Dermis microvascular lymphatic vessel endothelial cell (primary cell): ENCODE measurements around the gene AUTS2. TPM values are rescaled to one million over a fixed set of nuclear protein-coding genes. Genes with fewer than 3 reads are reported as not detected.

Source experiments
- DNase-seq, 2 donors: peaks; one replicate each; pipeline versions ENCODE4 v3.0.0 to v3.0.0-alpha.2; 2010; ENCODE audit warnings: low read depth in 2 of 2
- total RNA-seq: library from RNA; depleted of rRNA; stranded (reverse); fragments of >200 nt; gene quantifications from 2 replicates; pipeline ENCODE4 v1.2.1, GENCODE V29; 2014

The AUTS2 gene
- total RNA-seq, 1 donor from 2014 or later: 0.51 TPM

- no peak for DNase-seq
Measured at GRCh38 chr7:70104243-70104642, 506.0 kb downstream of the AUTS2 start.

GRCh38 chr7:70113078-70113477, 514.8 kb downstream of the AUTS2 start:
- DNase-seq: no peak

GRCh38 chr7:70113536-70113935, 515.3 kb downstream of the AUTS2 start:
- no peak for DNase-seq

- no peak for DNase-seq
Measured at GRCh38 chr7:70114806-70115205, 516.5 kb downstream of the AUTS2 start.

GRCh38 chr7:70116244-70116643, 518.0 kb downstream of the AUTS2 start:
- DNase-seq: no peak

GRCh38 chr7:70116867-70117266, 518.6 kb downstream of the AUTS2 start:
- DNase-seq: no peak

GRCh38 chr7:70120851-70121250, 522.6 kb downstream of the AUTS2 start:
- DNase-seq: no peak

GRCh38 chr7:70131817-70132216, 533.5 kb downstream of the AUTS2 start:
- DNase-seq: no peak

- DNase-seq: no peak
Measured at GRCh38 chr7:70132226-70132851, 534.1 kb downstream of the AUTS2 start.

GRCh38 chr7:70132852-70133690, 534.8 kb downstream of the AUTS2 start:
- DNase-seq: no peak

GRCh38 chr7:70134029-70134770, 535.9 kb downstream of the AUTS2 start:
- DNase-seq: no peak

GRCh38 chr7:70135656-70136055, 537.4 kb downstream of the AUTS2 start:
- no peak for DNase-seq

- no peak for DNase-seq
Measured at GRCh38 chr7:70137126-70137525, 538.9 kb downstream of the AUTS2 start.

GRCh38 chr7:70142247-70142932, 544.1 kb downstream of the AUTS2 start:
- DNase-seq: no peak

- DNase-seq: no peak
Measured at GRCh38 chr7:70143075-70144044, 545.1 kb downstream of the AUTS2 start.

- DNase-seq: no peak
Measured at GRCh38 chr7:70148997-70149396, 550.7 kb downstream of the AUTS2 start.

- DNase-seq: no peak
Measured at GRCh38 chr7:70152313-70152712, 554.0 kb downstream of the AUTS2 start.

- no peak for DNase-seq
Measured at GRCh38 chr7:70153933-70154332, 555.7 kb downstream of the AUTS2 start.

- DNase-seq: no peak
Measured at GRCh38 chr7:70154521-70155180, 556.4 kb downstream of the AUTS2 start.

- DNase-seq: no peak
Measured at GRCh38 chr7:70156057-70156456, 557.8 kb downstream of the AUTS2 start.
